ENCODE measurements around the gene C1S.

The C1S gene

DNA sequence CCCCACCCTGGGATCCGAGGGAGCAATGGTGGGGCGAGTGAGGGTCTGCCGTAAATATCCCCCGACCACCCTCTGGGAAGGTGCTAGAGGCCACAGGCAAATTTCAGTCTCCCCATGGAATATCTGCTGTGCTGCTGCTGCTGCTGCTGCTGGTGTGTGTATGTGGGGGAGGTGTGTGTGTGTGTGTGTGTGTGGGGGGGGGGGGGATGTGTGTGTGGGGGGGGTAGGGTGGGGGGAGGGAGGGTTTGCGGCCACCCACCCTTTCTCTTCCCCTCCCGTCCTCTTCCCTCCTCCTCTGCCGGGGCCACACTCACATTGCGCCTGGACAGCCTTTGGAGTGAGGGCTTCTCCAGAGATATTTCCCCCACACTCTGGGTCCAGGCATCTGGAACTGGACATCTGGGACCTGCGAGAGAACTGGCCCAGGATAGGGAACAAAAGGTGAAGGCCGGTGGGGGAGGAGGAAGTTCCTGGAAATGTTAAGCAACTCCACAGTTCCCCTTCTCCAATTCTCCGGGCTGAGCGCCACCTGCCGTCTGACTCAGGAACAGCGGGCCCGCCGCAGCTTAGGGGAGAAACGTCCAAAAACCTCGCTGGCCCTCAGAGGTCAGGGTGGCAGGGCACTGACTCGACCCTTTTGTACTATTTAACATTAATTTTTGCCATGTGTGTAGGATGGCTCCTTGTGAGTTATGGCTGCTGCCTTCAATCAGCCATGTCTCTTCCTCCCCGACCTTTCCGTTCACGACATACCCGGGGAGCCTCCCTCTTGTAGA lies 48.5 kb downstream of the C1S start, which contains the start of gene C1RL:
Gene C1RL (minus strand): TSS at position 419 of the 776 bp plus-strand sequence. CDS start 34 bp downstream, at position 385.
- POLR2A ChIA-PET = interaction anchor here (0.8 to 3.2 kb wide), 5 partner anchors 91 to 256 kb away, joined by 3 to 20 read pairs (median 4); partner anchors contain the start of genes C12orf57, LPCAT3 and RNU7-1
- no peaks in the 10 kb centered on the region for H3K9me3 ChIP-seq (ENCODE audit: control insufficient read depth, insufficient read depth, low read depth, low read length)
- no peaks in the 10 kb centered on the region for H3K4me1 ChIP-seq (ENCODE audit: control insufficient read depth, insufficient read depth, low read length)
- peak within 1 kb of the TSS; percentile 66 for H3K4me3 ChIP-seq (ENCODE audit: low read depth, low read length)
- H3K36me3 ChIP-seq (ENCODE audit: control insufficient read depth in 2 of 2, insufficient read depth in 1 of 2, low read length in 2 of 2) = peaks cover 0 to 9% of the 10 kb centered on the region in 2 experiments; a peak in 1 of 3 replicates
- peak within 1 kb of the TSS; percentile 21; the same call in 1 of the 2 replicates for H3K27ac ChIP-seq (ENCODE audit: extremely low read depth, low read depth, low read length)
- CTCF ChIA-PET = interaction anchor here (0.5 to 4.3 kb wide), 26 partner anchors 9 to 620 kb away, joined by 3 to 24 read pairs (median 3); partner anchors contain the start of genes C12orf57, C1R, CD4 and LPCAT3
- TF ChIP-seq ZNF302 (tag by site-specific recombination; IDR thresholded peaks at IDR 0.05; ENCODE audit: low read depth) (no peak), ZSCAN30 (tag by site-specific recombination; IDR thresholded peaks at IDR 0.05) (no peak), ZNF555 (tag by site-specific recombination; conservative IDR thresholded peaks at IDR 0.05) (no peak), KLF8 (tag by site-specific recombination; IDR thresholded peaks at IDR 0.05) (no peak), ZNF639 (tag by site-specific recombination; IDR thresholded peaks at IDR 0.05) (no peak), ZNF621 (tag by site-specific recombination; IDR thresholded peaks at IDR 0.05) (no peak), ZNF701 (tag by site-specific recombination; IDR thresholded peaks at IDR 0.05) (no peak), KLF1 (tag by site-specific recombination; IDR thresholded peaks at IDR 0.05) (no peak), KLF10 (tag by site-specific recombination; IDR thresholded peaks at IDR 0.05) (no peak), ZNF10 (tag by site-specific recombination; IDR thresholded peaks at IDR 0.05) (peak; percentile 55), YY1 (tag by site-specific recombination; IDR thresholded peaks at IDR 0.05) (no peak), ZNF792 (tag by site-specific recombination; IDR thresholded peaks at IDR 0.05) (no peak), ZNF214 (tag by site-specific recombination; IDR thresholded peaks at IDR 0.05; ENCODE audit: borderline replicate concordance) (no peak), GFI1B (tag by site-specific recombination; IDR thresholded peaks at IDR 0.05) (no peak), SALL2 (tag by site-specific recombination; IDR thresholded peaks at IDR 0.05; ENCODE audit: borderline replicate concordance) (no peak), ELK4 (IDR thresholded peaks at IDR 0.05; ENCODE audit: borderline replicate concordance, low read depth, low read length) (no peak), ZNF514 (tag by site-specific recombination; IDR thresholded peaks at IDR 0.05) (no peak), ZNF324 (tag by site-specific recombination; IDR thresholded peaks at IDR 0.05) (peak; percentile 75; the same call in 1 of the 2 replicates), ZNF768 (tag by site-specific recombination; IDR thresholded peaks at IDR 0.05) (no peak), ZNF433 (tag by site-specific recombination; IDR thresholded peaks at IDR 0.05; ENCODE audit: low read depth) (no peak)
- TF ChIP-seq, protein P1, sequence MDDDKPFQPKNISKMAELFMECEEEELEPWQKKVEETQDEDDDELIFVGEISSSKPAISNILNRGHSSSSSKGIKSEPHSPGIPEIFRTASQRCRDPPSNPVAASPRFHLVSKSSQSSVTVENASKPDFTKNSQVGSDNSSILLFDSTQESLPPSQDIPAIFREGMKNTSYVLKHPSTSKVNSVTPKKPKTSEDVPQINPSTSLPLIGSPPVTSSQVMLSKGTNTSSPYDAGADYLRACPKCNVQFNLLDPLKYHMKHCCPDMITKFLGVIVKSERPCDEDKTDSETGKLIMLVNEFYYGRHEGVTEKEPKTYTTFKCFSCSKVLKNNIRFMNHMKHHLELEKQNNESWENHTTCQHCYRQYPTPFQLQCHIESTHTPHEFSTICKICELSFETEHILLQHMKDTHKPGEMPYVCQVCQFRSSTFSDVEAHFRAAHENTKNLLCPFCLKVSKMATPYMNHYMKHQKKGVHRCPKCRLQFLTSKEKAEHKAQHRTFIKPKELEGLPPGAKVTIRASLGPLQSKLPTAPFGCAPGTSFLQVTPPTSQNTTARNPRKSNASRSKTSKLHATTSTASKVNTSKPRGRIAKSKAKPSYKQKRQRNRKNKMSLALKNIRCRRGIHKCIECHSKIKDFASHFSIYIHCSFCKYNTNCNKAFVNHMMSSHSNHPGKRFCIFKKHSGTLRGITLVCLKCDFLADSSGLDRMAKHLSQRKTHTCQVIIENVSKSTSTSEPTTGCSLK (tag by site-specific recombination; IDR thresholded peaks at IDR 0.05) = no peak
- TF ChIP-seq, protein P2, sequence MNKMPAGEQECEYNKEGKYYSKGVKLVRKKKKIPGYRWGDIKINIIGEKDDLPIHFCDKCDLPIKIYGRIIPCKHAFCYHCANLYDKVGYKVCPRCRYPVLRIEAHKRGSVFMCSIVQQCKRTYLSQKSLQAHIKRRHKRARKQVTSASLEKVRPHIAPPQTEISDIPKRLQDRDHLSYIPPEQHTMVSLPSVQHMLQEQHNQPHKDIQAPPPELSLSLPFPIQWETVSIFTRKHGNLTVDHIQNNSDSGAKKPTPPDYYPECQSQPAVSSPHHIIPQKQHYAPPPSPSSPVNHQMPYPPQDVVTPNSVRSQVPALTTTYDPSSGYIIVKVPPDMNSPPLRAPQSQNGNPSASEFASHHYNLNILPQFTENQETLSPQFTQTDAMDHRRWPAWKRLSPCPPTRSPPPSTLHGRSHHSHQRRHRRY (tag by site-specific recombination; IDR thresholded peaks at IDR 0.05) = no peak
- TF ChIP-seq, protein P3, sequence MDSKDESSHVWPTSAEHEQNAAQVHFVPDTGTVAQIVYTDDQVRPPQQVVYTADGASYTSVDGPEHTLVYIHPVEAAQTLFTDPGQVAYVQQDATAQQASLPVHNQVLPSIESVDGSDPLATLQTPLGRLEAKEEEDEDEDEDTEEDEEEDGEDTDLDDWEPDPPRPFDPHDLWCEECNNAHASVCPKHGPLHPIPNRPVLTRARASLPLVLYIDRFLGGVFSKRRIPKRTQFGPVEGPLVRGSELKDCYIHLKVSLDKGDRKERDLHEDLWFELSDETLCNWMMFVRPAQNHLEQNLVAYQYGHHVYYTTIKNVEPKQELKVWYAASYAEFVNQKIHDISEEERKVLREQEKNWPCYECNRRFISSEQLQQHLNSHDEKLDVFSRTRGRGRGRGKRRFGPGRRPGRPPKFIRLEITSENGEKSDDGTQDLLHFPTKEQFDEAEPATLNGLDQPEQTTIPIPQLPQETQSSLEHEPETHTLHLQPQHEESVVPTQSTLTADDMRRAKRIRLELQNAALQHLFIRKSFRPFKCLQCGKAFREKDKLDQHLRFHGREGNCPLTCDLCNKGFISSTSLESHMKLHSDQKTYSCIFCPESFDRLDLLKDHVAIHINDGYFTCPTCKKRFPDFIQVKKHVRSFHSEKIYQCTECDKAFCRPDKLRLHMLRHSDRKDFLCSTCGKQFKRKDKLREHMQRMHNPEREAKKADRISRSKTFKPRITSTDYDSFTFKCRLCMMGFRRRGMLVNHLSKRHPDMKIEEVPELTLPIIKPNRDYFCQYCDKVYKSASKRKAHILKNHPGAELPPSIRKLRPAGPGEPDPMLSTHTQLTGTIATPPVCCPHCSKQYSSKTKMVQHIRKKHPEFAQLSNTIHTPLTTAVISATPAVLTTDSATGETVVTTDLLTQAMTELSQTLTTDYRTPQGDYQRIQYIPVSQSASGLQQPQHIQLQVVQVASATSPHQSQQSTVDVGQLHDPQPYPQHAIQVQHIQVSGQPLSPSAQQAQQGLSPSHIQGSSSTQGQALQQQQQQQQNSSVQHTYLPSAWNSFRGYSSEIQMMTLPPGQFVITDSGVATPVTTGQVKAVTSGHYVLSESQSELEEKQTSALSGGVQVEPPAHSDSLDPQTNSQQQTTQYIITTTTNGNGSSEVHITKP (tag by site-specific recombination; IDR thresholded peaks at IDR 0.05) = no peak
- TF ChIP-seq, protein P4, sequence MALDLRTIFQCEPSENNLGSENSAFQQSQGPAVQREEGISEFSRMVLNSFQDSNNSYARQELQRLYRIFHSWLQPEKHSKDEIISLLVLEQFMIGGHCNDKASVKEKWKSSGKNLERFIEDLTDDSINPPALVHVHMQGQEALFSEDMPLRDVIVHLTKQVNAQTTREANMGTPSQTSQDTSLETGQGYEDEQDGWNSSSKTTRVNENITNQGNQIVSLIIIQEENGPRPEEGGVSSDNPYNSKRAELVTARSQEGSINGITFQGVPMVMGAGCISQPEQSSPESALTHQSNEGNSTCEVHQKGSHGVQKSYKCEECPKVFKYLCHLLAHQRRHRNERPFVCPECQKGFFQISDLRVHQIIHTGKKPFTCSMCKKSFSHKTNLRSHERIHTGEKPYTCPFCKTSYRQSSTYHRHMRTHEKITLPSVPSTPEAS (tag by site-specific recombination; IDR thresholded peaks at IDR 0.05) = no peak

All from HEK293 (cell line).